Hepatocyte (in vitro differentiated cells): ENCODE measurements around the gene DLGAP4.
A peak's percentile ranks its signal among the peaks of the same experiment; 100 is the strongest.

Source experiments
- CTCF ChIP-seq: fragments of 200-600 bp; sonication (generic); IDR thresholded peaks from 2 replicates; pipeline ENCODE4 v1.5.1; 2016; ENCODE audit warnings: antibody characterized with exemption, mild to moderate bottlenecking; ENCODE audit not compliant: poor library complexity
- EZH2 ChIP-seq: fragments of 200-600 bp; sonication (generic); IDR thresholded peaks from 2 replicates; pipeline ENCODE4 v1.6.1; 2016; ENCODE audit warnings: antibody characterized with exemption, mild to moderate bottlenecking, borderline replicate concordance
- EZH2phosphoT487 ChIP-seq: fragments of 200-600 bp; sonication (generic); IDR thresholded peaks from one replicate; pipeline ENCODE4 v1.6.1; 2018; ENCODE audit warnings: antibody characterized with exemption, mild to moderate bottlenecking, low read depth, moderate library complexity; ENCODE audit not compliant: unreplicated experiment, severe bottlenecking

GRCh38 chr20:36306553-36307411 lies 643 bp downstream of the DLGAP4 start:
- TF ChIP-seq CTCF: no peak
- peak; percentile 87 for TF ChIP-seq EZH2
- no peak for TF ChIP-seq EZH2phosphoT487
